Fibroblast of gingiva (primary cell): ENCODE data around the gene YEATS2.

Source experiments
- DNase-seq: peaks from one replicate; pipeline ENCODE4 v3.0.0-alpha.2; 2011; ENCODE audit warnings: low read depth

YEATS2 gene

DNA sequence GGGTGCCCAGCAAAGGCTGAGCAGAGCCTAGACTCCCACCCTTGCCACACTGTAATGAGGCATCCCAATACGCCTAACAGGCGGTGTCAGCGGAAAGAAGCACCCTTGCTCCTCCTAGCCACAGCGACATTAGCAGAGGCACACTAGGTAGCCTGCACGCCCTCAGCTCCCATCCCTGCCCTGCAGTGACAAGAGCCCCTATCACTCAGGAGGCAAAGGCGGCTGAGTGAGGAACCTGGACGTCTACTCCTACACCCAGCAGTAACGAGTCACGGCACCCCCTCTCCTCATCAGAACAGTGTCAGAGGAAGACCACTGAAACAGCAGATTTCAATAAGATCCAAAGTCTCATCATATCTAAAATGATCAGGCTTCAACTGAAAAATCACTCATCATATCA is 139.8 kb downstream of the YEATS2 start:
- DNase-seq: no peak

DNA sequence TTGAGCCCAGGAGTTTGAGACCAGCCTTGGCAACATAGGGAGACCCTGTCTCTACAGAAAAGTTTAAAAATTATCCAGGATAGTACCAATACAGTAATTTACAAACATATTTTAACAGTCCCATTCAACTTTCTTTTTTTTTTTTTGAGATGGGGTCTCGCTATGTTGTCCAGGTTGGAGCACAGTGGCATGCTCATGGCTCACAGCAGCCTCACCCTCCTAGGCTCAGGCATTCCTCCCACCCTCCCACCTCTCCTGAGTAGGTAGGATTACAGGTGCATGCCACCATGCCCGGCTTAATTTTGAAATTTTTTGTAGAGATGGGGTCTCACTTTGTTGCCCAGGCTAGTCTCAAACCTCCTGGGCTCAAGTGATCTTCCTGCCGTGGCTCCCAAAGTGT is 140.3 kb downstream of the YEATS2 start:
- DNase-seq: no peak

DNA sequence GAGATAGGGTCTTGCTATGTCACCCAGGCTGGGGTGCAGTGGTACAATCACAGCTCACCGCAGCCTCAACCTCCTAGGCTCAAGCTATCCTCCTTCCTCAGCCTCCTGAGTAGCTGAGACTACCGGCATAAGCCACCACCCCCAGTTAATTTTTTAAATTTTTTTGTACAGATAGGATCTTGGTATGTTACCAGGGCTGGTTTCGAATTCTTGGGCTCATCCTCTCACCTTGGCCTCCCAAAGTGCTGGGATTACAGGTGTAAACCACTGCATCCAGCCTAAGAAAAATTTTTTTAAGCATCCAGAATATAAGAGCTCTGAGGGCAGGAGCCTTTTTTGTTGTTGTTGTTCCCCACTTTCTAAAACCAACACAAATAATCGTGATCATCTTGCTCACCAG is 142.2 kb downstream of the YEATS2 start:
- DNase-seq: no peak

DNA sequence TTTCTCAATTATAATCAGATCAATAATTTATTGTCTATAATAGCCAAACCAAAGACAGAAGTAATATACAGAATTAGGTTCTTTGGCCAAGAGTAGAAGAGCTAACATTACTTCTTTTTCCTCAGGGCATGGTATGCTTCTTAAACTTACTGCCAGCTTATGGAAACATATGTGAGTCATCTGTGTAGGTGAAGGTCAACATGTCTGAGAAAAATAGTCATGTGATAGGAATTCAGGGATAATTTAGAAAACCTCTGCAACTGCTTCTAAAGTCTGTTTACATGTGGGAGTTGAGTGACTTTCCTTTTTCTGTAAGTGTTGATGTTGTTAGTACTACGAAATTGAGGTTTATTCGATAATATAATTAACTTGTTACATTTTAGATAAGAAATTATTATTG is 147.0 kb downstream of the YEATS2 start:
- peak; percentile 79 for DNase-seq

DNA sequence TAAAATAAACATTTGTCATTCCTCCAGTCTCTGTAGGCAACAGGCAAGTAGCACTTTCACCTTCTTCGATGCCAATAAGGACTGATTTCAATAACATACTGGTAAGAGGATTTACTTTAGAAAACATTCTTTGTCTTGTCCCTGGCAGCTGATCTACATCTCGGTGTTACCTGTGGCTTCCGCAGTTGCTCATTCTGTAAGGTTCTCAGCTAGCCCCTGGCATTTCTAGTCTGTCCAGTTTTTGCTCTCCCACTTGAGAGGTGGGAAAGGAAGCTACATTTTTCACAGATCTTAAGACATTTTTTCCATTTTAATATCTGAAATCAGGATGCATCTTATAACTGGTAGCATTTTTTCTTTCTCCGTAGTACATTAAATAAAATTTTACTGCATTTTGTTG is 147.5 kb downstream of the YEATS2 start:
- DNase-seq: no peak

DNA sequence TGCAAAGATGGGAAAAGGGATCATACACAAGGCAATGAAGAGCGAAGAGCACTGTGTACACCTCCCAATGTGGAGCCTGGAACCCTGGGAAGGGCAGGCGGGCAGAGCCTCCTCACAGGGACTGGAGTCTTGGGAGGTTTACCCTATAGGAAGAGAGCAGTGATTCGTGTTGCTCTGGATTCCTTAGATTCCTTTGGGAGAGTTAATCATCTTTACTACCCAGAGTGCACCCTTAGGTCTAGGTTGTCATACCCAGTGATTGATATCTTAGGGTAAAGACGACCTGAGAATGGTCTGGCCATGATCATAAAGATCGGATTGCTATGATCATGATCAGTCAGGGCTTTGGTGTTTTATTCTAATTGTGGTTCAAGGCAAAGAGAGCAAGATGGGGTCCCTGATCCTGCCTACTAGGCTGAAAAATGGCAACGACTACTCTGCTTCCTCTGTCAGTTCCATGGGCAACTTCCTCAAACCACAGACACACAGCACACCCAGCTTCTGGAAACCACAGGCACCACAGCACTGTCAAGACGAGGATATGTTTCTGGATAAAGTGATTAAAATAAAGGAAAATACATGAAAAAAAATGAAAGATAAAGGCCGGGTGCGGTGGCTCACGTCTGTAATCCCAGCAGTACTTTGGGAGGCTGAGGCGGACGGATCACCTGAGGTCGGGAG is 148.2 kb downstream of the YEATS2 start:
- no peak for DNase-seq

DNA sequence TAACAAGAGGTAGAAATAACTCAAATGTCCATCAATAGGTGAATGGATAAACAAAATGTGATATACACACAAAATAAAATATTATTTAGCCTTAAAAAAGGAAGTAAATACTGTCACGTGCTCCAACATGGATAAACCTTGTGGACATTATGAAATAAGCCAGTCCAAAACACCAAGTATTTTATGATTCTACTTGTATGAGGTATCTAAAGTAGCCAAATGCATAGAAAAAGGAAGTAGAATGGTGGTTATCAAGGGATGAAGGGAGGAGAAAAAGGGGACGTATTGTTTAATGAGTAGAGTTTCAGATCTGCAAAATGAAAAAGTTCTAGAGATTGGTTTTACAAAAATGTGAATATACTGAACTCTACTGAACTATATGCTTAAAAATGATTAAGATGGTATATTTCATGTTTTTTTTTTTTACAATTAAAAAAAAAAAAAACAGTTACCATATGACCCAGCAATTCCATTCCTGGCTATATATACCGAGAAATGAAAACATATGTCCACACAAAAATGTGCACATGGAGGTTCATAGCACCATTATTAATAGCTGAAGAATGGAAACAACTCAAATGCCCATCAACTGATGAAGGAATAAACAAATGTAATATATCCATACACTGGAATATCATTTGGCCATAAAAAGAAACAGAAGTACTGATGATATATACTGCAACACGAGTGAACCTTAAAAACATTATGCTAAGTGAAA is 156.9 kb downstream of the YEATS2 start:
- no peak for DNase-seq

DNA sequence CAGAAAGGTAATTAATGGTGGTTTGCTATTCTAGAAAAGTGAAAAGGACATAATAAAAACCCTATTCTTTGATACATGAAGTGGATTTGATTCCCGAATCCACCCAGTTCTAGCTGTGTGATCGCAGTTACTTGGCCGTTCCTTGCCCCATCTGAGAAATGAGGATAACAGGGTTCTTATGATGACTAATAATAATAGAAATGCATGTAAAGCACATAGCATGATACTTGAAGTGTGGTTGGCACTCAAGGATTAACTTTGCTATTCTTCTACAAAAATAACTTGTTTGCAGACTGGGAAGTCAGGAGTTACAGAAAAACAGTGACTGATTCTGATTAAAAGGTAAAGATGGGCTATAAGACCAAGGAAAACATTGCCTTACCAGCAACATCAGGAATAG is 160.3 kb downstream of the YEATS2 start:
- DNase-seq: no peak
